Measurements from ENCODE around the gene SCNN1G. TPM values are rescaled to one million over a fixed set of nuclear protein-coding genes. Genes with fewer than 3 reads are reported as not detected.
"Not testable (repeated sequence)": the region's sequence is repeated elsewhere in the genome, so short reads cannot be mapped to it uniquely, and the experiment has no call there.

Gene SCNN1G
- total and polyA plus RNA-seq, 9 donors, result 0.02 to 2.6 (median 0.47) TPM; not detected in 4

- no peaks in the 10 kb centered on the region for H3K9me3 ChIP-seq
- intact Hi-C loops (cut with DNase I), result no loop called here
- WGBS, 3 donors, result 43 to 51% (median 45%) methylated on average over 7 of the region's 7 CpGs
Observed at GRCh38 chr16:23141959-23142740, 40.4 kb upstream of the SCNN1G start.

GRCh38 chr16:23143391-23143790 is 39.2 kb upstream of the SCNN1G start:
- TF ChIP-seq POLR2A (IDR thresholded peaks at IDR 0.05) (no peak), EP300 (IDR thresholded peaks at IDR 0.05) (no peak)
- Histone ChIP-seq H3K27ac (no peak overlapping the region), H3K27me3 (no peaks in the 10 kb centered on the region), H3K4me1 (ENCODE audit: insufficient read depth) (peaks cover 5% of the 10 kb centered on the region), H3K36me3 (no peaks in the 10 kb centered on the region), H3K9me3 (no peaks in the 10 kb centered on the region), H3K4me3 (no peak overlapping the region)
- WGBS, 3 donors, result 81 to 92% (median 88%) methylated on average over 3 of the region's 3 CpGs
- DNase-seq, result no peak
- intact Hi-C loops (cut with DNase I), result no loop called here

More at GRCh38 chr16:23141959-23142740, 40.4 kb upstream of the SCNN1G start:
- no peak for TF ChIP-seq EP300 (IDR thresholded peaks at IDR 0.05)
- TF ChIP-seq, protein P1, sequence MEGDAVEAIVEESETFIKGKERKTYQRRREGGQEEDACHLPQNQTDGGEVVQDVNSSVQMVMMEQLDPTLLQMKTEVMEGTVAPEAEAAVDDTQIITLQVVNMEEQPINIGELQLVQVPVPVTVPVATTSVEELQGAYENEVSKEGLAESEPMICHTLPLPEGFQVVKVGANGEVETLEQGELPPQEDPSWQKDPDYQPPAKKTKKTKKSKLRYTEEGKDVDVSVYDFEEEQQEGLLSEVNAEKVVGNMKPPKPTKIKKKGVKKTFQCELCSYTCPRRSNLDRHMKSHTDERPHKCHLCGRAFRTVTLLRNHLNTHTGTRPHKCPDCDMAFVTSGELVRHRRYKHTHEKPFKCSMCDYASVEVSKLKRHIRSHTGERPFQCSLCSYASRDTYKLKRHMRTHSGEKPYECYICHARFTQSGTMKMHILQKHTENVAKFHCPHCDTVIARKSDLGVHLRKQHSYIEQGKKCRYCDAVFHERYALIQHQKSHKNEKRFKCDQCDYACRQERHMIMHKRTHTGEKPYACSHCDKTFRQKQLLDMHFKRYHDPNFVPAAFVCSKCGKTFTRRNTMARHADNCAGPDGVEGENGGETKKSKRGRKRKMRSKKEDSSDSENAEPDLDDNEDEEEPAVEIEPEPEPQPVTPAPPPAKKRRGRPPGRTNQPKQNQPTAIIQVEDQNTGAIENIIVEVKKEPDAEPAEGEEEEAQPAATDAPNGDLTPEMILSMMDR (IDR thresholded peaks at IDR 0.05), result no peak
- no peak for DNase-seq
- no peaks in the 10 kb centered on the region for H3K27me3 ChIP-seq
- peaks cover 4% of the 10 kb centered on the region for H3K4me1 ChIP-seq (ENCODE audit: insufficient read depth)
- H3K27ac ChIP-seq, result no peak overlapping the region
- no peaks in the 10 kb centered on the region for H3K36me3 ChIP-seq
- H3K4me3 ChIP-seq, result no peak overlapping the region

- H3K4me3 ChIP-seq; H3K4me1 ChIP-seq (ENCODE audit: insufficient read depth); H3K27ac ChIP-seq; H3K36me3 ChIP-seq; DNase-seq; H3K9me3 ChIP-seq; H3K27me3 ChIP-seq; intact Hi-C loops (cut with DNase I): not testable (repeated sequence)
- WGBS, 3 donors, result 97 to 98% (median 97%) methylated on average over 9 of the region's 9 CpGs
Observed at GRCh38 chr16:23144393-23144792, 38.2 kb upstream of the SCNN1G start.

GRCh38 chr16:23145186-23145585 is 37.4 kb upstream of the SCNN1G start:
- H3K27ac ChIP-seq, result no peak overlapping the region
- TF ChIP-seq POLR2A (IDR thresholded peaks at IDR 0.05) (no peak), EP300 (IDR thresholded peaks at IDR 0.05) (no peak)
- TF ChIP-seq, protein P1 (IDR thresholded peaks at IDR 0.05), result no peak
- no peaks in the 10 kb centered on the region for H3K36me3 ChIP-seq
- no peak overlapping the region for H3K4me3 ChIP-seq
- 72 to 87% (median 80%) methylated on average over 6 of the region's 6 CpGs for WGBS, 3 donors
- intact Hi-C loops (cut with DNase I), result no loop called here
- H3K9me3 ChIP-seq, result no peaks in the 10 kb centered on the region
- DNase-seq, result no peak
- H3K4me1 ChIP-seq (ENCODE audit: insufficient read depth), result peaks cover 5% of the 10 kb centered on the region
- H3K27me3 ChIP-seq, result no peaks in the 10 kb centered on the region

DNA sequence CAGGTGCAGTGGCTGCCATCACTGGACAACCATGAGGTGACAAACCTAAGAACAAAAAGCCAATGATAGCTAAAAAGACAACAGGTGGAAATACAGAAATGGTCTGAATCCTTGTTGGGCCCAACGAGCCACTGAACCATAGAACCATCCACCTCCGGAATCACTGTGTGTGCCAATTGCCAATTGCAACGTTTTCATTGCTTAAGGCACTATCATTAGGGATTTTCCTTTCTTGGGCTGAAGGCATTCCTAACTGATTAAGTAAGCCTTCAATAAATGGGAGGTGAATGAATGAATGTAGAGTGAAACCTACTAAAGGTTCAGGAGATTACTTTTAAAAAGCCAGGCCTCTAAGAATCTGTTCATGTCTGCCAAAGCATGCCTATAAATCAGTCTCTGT is 36.9 kb upstream of the SCNN1G start:
- Histone ChIP-seq H3K9me3 (no peaks in the 10 kb centered on the region), H3K27ac (no peak overlapping the region), H3K4me3 (no peak overlapping the region), H3K4me1 (ENCODE audit: insufficient read depth) (peaks cover 3% of the 10 kb centered on the region), H3K36me3 (no peaks in the 10 kb centered on the region), H3K27me3 (no peaks in the 10 kb centered on the region)
- no peak for DNase-seq
- intact Hi-C loops (cut with DNase I), result no loop called here
- WGBS, 3 donors, result 53 to 62% (median 53%) methylated on average over 3 of the region's 3 CpGs
- TF ChIP-seq POLR2A (IDR thresholded peaks at IDR 0.05) (no peak), EP300 (IDR thresholded peaks at IDR 0.05) (no peak)
- TF ChIP-seq, protein P1 (IDR thresholded peaks at IDR 0.05), result no peak

All from ovary (tissue), 9 donors.